Stimulated activated CD8-positive, alpha-beta memory T cell treated with anti-CD3 and anti-CD28 coated beads, Interleukin-12 subunit alpha, Interleukin-12 subunit beta, amount 100 ng/mL, for 24 hours (primary cell): ENCODE results near the gene OSBPL8.

Experiments
- DNase-seq: peaks from one replicate; pipeline ENCODE4 v3.0.0-alpha.2; 2020; ENCODE audit errors: extremely low read depth

OSBPL8 gene

GRCh38 chr12:76556368-76556767 is 3.2 kb downstream of the OSBPL8 start:
- no peak for DNase-seq

GRCh38 chr12:76555797-76556196 is 3.8 kb downstream of the OSBPL8 start:
- no peak for DNase-seq

GRCh38 chr12:76555231-76555767 is 4.3 kb downstream of the OSBPL8 start:
- no peak for DNase-seq

- no peak for DNase-seq
Observed at GRCh38 chr12:76554405-76555230, 5.0 kb downstream of the OSBPL8 start.

GRCh38 chr12:76552343-76552938 is 7.1 kb downstream of the OSBPL8 start:
- DNase-seq = no peak

- DNase-seq = no peak
Observed at GRCh38 chr12:76551482-76551888, 8.1 kb downstream of the OSBPL8 start.

GRCh38 chr12:76549131-76549530 is 10.4 kb downstream of the OSBPL8 start:
- no peak for DNase-seq

- no peak for DNase-seq
Observed at GRCh38 chr12:76548222-76548837, 11.2 kb downstream of the OSBPL8 start.

GRCh38 chr12:76547526-76547925 is 12.0 kb downstream of the OSBPL8 start:
- DNase-seq = no peak

GRCh38 chr12:76546889-76547288 is 12.7 kb downstream of the OSBPL8 start:
- no peak for DNase-seq

- DNase-seq = no peak
Observed at GRCh38 chr12:76545486-76545885, 14.1 kb downstream of the OSBPL8 start.

- DNase-seq = no peak
Observed at GRCh38 chr12:76544601-76545261, 14.8 kb downstream of the OSBPL8 start.

GRCh38 chr12:76543813-76544347 is 15.7 kb downstream of the OSBPL8 start:
- no peak for DNase-seq

- no peak for DNase-seq
Observed at GRCh38 chr12:76542908-76543307, 16.7 kb downstream of the OSBPL8 start.

- DNase-seq = no peak
Observed at GRCh38 chr12:76539727-76540126, 19.8 kb downstream of the OSBPL8 start.

- no peak for DNase-seq
Observed at GRCh38 chr12:76537923-76538322, 21.6 kb downstream of the OSBPL8 start.

GRCh38 chr12:76536546-76536945 is 23.0 kb downstream of the OSBPL8 start:
- no peak for DNase-seq

- no peak for DNase-seq
Observed at GRCh38 chr12:76535170-76535569, 24.4 kb downstream of the OSBPL8 start.

GRCh38 chr12:76533331-76533730 is 26.2 kb downstream of the OSBPL8 start:
- no peak for DNase-seq

- no peak for DNase-seq
Observed at GRCh38 chr12:76532520-76532919, 27.1 kb downstream of the OSBPL8 start.

- no peak for DNase-seq
Observed at GRCh38 chr12:76531056-76531455, 28.5 kb downstream of the OSBPL8 start.

GRCh38 chr12:76530516-76530915 is 29.1 kb downstream of the OSBPL8 start:
- no peak for DNase-seq
